Measurements from ENCODE around the gene CYS1. TPM values are rescaled to one million over a fixed set of nuclear protein-coding genes. Genes with fewer than 3 reads are reported as not detected.
"Not testable (repeated sequence)": the region's sequence is repeated elsewhere in the genome, so short reads cannot be mapped to it uniquely, and the experiment has no call there.

Gene CYS1
- total and polyA plus RNA-seq, 9 donors, result 6.5 to 16.8 (median 11.5) TPM

DNA sequence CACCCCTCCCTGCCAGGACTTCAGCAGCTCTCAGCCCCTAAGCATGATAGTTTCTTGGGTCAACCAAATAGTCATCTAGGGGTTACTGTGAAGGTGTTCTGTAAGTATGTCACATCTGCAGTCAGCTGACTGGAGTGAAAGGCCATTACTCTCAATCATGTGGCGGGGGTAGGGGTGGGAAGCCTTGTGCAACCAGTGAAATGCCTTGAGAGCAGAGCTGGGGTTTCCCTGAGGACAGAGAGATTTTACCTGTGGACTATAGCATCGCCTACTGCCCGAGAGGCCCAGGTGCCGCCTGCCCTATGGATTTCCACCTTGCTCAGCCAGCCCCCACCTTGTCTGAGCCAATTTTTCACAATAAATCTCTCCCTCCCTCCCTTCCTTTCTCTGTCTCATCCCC is 57.8 kb downstream of the CYS1 start:
- no peak for DNase-seq
- Histone ChIP-seq H3K27me3 (ENCODE audit: control insufficient read depth, insufficient read depth, low read length) (peaks cover under 1% of the 10 kb centered on the region), H3K9me3 (replicated peaks; ENCODE audit: control insufficient read depth, low read depth, low read length) (peaks cover 2% of the 10 kb centered on the region), H3K4me1 (ENCODE audit: control insufficient read depth, insufficient read depth, low read length) (no peaks in the 10 kb centered on the region), H3K4me3 (ENCODE audit: low read length) (no peak overlapping the region), H3K36me3 (ENCODE audit: control insufficient read depth, insufficient read depth, low read length) (no peaks in the 10 kb centered on the region), H3K27ac (ENCODE audit: low read length) (no peak overlapping the region)
- WGBS (ENCODE audit: insufficient coverage), result 80% methylated on average over 2 of the region's 4 CpGs

DNA sequence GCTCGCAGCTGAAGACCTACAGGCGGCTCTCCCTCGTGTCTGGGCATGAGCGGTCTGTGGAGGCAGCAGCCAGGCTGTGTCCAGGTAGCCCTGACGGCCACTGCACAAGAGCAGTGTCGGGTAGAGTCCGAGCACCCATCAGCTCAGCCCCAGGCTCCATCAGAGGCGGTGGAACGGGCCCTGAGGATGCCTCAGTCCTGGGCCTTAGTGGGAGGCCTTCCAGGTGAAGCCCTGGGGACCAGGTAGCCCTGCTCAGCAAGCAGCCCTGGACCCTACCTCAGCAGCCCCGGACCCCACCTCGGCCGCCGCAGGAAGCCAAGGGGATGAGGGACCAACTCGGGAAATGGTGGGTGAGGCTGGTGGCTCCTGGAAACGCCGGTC is 58.2 kb downstream of the CYS1 start:
- Histone ChIP-seq H3K27ac (ENCODE audit: low read length) (no peak overlapping the region), H3K36me3 (ENCODE audit: control insufficient read depth, insufficient read depth, low read length) (no peaks in the 10 kb centered on the region), H3K4me3 (ENCODE audit: low read length) (no peak overlapping the region), H3K4me1 (ENCODE audit: control insufficient read depth, insufficient read depth, low read length) (no peaks in the 10 kb centered on the region), H3K27me3 (ENCODE audit: control insufficient read depth, insufficient read depth, low read length) (peaks cover 2% of the 10 kb centered on the region), H3K9me3 (replicated peaks; ENCODE audit: control insufficient read depth, low read depth, low read length) (peaks cover 2% of the 10 kb centered on the region)
- no peak for DNase-seq
- 79% methylated on average over 7 of the region's 16 CpGs for WGBS (ENCODE audit: insufficient coverage)

DNA sequence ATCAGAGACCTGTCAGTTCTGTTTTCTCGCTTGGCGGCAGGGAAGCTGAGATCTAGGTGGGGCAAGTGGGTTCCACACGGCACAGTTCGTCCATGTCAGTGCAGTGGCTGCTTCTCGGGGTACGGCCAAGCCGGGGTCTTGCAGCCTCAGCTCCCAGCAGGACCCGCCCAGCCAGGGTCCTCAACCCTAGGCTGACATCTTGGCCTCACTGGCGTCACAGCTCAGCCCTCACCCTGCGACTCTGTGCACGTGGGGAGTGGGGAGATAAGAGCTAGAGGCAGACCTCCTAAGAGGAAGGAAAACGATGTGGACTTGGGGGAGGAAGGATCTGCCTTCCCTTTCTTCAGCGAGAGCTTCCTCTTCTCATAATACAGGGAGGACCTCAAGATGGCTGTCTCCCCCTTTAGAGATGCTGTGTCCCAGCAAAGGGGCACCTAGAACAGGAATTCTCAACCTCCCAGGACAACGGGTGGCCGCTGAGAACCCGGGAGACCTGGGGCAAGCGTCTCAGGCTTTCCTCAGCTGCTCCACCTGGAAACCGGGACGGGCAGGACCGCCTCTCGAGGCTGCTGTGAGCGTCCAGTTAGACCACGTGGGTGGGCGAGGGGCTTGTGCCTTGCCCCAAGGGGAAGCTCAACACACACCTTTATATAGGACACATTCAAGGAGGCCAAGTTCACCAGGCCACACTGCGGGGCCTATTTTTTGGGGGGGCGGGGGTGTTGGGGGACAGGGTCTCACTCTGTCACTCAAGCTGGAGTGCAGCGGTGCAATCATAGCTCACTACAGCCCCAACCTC is 60.4 kb downstream of the CYS1 start:
- Histone ChIP-seq H3K9me3 (replicated peaks; ENCODE audit: control insufficient read depth, low read depth, low read length) (no peaks in the 10 kb centered on the region), H3K4me3 (ENCODE audit: low read length) (no peak overlapping the region), H3K27me3 (ENCODE audit: control insufficient read depth, insufficient read depth, low read length) (peaks cover 9% of the 10 kb centered on the region), H3K36me3 (ENCODE audit: control insufficient read depth, insufficient read depth, low read length) (no peaks in the 10 kb centered on the region), H3K4me1 (ENCODE audit: control insufficient read depth, insufficient read depth, low read length) (no peaks in the 10 kb centered on the region), H3K27ac (ENCODE audit: low read length) (no peak overlapping the region)
- no peak for DNase-seq
- 86% methylated on average over 12 of the region's 27 CpGs for WGBS (ENCODE audit: insufficient coverage)

DNA sequence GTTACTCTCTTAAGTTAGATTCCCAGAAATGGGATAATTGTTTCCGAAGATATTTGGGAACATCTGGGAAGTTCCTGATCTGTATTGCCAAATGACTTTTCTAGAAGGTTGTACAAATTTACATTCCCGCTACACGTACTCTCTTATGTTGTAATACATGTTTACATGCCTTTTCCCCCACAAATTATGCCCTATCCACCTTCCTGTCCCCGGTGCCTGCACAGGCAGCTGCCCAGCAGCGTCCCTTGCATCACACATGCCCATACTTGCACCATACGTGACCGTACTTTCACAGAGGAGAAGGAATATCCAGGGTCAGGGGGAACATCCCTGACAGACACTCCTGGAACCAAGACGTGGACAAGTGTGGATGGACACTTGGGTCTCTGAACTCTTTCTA is 61.0 kb downstream of the CYS1 start:
- H3K4me3 ChIP-seq (ENCODE audit: low read length), result no peak overlapping the region
- no peak for DNase-seq
- H3K4me1 ChIP-seq (ENCODE audit: control insufficient read depth, insufficient read depth, low read length), result no peaks in the 10 kb centered on the region

DNA sequence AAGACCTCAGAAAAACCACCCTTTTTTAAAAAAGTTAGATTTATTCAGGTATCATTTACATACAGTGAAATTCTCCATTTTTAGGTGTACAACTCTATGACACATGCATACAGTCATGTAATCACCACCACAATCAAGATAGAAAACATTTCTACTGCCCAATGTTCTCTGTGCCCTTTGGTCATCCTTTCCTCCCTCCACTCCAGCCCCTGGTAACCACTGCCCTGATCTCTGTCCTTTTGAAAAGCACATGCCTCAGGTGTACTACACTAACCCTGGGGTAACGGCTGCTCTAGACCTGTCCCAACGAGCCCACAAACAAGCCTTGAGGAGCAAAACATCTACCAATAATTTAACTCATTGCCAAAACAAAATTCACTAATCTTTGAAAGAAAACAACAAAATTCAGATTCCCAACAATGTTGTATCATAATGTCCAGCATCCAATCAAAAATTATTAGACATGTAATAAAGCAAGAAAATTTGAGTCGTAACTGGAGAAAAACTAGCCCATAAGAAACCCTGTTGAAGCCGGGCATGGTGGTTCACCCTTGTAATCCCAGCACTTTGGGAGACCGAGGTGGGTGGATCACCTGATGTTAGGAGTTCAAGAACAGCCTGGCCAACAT is 62.8 kb downstream of the CYS1 start:
- 80% methylated on average over 2 of the region's 5 CpGs for WGBS (ENCODE audit: insufficient coverage)

More for the DNA sequence above, 61.0 kb downstream of the CYS1 start:
- Histone ChIP-seq H3K27me3 (ENCODE audit: control insufficient read depth, insufficient read depth, low read length) (peaks cover 9% of the 10 kb centered on the region), H3K27ac (ENCODE audit: low read length) (no peak overlapping the region), H3K36me3 (ENCODE audit: control insufficient read depth, insufficient read depth, low read length) (no peaks in the 10 kb centered on the region), H3K9me3 (replicated peaks; ENCODE audit: control insufficient read depth, low read depth, low read length) (no peaks in the 10 kb centered on the region)
- WGBS (ENCODE audit: insufficient coverage), result 87% methylated on average over 2 of the region's 8 CpGs

DNA sequence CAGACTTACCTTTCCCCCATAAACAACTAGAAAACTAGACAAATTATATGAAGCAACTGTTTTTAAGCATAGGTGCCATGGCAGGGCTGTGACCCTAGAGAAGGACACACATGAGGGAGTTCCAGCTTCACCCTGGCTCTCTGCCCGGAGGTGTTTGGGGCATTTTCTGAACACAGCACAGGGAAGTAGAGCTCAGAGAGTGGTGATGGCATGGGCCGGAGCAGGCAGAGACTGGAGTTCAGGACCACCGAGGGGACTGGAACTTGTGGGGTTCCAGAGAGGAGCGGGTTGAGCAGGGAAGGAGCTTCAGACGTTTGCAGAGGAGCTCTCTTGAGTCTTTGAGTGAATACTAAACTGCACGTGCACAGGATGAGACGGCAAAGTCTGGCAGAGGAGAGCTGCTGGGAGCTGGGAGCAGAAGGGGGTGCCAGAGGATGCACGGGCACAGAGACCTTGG is 63.4 kb downstream of the CYS1 start:
- no peak for DNase-seq
- Histone ChIP-seq H3K27ac (ENCODE audit: low read length) (no peak overlapping the region), H3K4me3 (ENCODE audit: low read length) (no peak overlapping the region), H3K27me3 (ENCODE audit: control insufficient read depth, insufficient read depth, low read length) (peaks cover 9% of the 10 kb centered on the region), H3K36me3 (ENCODE audit: control insufficient read depth, insufficient read depth, low read length) (no peaks in the 10 kb centered on the region), H3K9me3 (replicated peaks; ENCODE audit: control insufficient read depth, low read depth, low read length) (no peaks in the 10 kb centered on the region), H3K4me1 (ENCODE audit: control insufficient read depth, insufficient read depth, low read length) (no peaks in the 10 kb centered on the region)
- 82% methylated on average over 7 of the region's 8 CpGs for WGBS (ENCODE audit: insufficient coverage)

More for the DNA sequence above, 62.8 kb downstream of the CYS1 start:
- Histone ChIP-seq H3K27ac (ENCODE audit: low read length) (no peak overlapping the region), H3K27me3 (ENCODE audit: control insufficient read depth, insufficient read depth, low read length) (peaks cover 9% of the 10 kb centered on the region), H3K4me3 (ENCODE audit: low read length) (no peak overlapping the region), H3K9me3 (replicated peaks; ENCODE audit: control insufficient read depth, low read depth, low read length) (no peaks in the 10 kb centered on the region), H3K4me1 (ENCODE audit: control insufficient read depth, insufficient read depth, low read length) (no peaks in the 10 kb centered on the region), H3K36me3 (ENCODE audit: control insufficient read depth, insufficient read depth, low read length) (no peaks in the 10 kb centered on the region)
- DNase-seq, result no peak

DNA sequence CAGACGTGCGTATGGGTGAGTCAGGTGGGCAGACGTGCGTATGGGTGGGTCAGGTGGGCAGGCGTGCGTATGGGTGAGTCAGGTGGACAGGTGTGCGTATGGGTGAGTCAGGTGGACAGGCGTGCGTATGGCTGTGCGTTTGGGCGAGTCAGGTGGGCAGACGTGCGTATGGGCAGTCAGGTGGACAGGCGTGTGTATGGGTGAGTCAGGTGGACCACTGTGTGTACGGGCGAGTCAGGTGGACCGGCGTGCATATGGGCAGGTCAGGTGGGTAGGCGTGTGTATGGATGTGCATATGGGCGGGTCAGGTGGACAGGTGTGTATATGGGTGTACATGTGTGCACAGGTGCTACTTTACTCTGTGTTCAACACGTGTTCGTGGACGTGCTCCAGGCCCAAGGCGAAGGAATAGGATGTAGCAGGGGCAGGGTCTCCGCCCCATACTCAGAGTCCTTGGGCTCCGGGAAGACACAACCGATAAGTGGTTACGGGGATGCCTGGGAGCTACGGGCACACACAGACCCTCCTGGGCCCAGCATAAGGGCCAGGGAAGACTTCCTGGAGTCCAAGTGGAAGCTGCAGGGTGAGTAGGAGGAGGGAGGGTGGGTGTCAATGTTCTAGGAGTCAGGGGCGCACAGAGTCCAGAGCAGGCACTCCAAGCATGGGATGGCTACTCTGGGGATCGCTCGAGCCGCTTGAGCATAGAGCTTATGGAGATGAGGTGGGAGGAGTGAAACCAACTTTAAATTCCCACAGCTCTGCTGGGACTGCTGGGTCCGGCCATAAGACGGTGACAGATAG is 64.0 kb downstream of the CYS1 start:
- Histone ChIP-seq H3K27ac (ENCODE audit: low read length) (no peak overlapping the region), H3K4me1 (ENCODE audit: control insufficient read depth, insufficient read depth, low read length) (no peaks in the 10 kb centered on the region), H3K9me3 (replicated peaks; ENCODE audit: control insufficient read depth, low read depth, low read length) (no peaks in the 10 kb centered on the region), H3K27me3 (ENCODE audit: control insufficient read depth, insufficient read depth, low read length) (peaks cover 9% of the 10 kb centered on the region), H3K4me3 (ENCODE audit: low read length) (no peak overlapping the region), H3K36me3 (ENCODE audit: control insufficient read depth, insufficient read depth, low read length) (no peaks in the 10 kb centered on the region)
- WGBS (ENCODE audit: insufficient coverage), result 93% methylated on average over 29 of the region's 35 CpGs
- DNase-seq, result no peak

DNA sequence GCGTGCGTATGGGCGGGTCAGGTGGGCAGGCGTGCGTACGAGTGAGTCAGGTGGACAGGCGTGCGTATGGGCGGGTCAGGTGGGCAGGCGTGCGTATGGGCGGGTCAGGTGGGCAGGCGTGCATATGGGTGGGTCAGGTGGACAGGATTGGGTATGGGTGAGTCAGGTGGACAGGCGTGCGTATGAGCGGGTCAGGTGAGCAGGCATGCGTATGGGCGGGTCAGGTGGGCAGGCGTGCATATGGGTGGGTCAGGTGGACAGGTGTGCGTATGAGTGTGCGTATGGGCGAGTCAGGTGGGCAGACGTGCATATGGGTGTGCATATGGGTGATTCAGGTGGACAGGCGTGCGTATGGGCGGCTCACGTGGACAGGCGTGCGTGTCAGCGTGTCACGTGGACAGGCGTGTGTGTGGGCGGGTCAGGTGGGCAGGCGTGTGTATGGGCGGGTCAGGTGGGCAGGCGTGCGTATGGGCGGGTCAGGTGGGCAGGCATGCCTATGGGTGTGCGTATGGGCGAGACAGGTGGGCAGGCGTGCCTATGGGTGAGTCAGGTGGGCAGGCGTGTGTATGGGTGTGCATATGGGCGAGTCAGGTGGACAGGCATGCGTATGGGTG is 64.7 kb downstream of the CYS1 start:
- not testable (repeated sequence) for H3K36me3 ChIP-seq (ENCODE audit: control insufficient read depth, insufficient read depth, low read length); H3K27ac ChIP-seq (ENCODE audit: low read length)
- whole genome bisulfite sequencing (ENCODE audit: insufficient coverage), result 98% methylated on average over 41 of the region's 44 CpGs

DNA sequence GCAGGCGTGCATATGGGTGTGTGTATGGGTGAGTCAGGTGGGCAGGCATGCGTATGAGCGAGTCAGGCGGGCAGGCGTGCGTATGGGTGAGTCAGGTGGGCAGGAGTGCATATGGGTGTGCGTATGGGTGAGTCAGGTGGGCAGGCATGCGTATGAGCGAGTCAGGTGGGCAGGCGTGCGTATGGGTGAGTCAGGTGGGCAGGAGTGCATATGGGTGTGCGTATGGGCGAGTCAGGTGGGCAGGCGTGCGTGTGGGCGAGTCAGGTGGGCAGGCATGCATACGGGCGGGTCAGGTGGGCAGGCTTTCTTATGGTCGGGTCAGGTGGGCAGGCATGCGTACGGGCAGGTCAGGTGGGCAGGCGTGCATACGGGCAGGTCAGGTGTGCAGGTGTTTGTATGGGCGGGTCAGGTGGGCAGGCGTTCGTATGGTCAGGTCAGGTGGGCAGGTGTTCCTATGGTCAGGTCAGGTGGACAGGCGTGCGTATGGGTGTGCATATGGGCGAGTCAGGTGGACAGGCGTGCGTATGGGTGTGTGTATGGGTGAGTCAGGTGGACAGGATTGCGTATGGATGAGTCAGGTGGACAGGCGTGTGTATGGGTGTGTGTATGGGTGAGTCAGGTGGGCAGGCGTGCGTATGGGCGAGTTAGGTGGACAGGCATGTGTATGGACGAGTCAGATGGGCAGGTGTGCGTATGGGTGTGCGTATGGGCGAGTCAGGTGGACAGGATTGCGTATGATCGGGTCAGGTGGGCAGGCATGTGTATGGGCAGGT is 65.6 kb downstream of the CYS1 start:
- 96% methylated on average over 42 of the region's 42 CpGs for WGBS (ENCODE audit: insufficient coverage)
- no peak overlapping the region for H3K27ac ChIP-seq (ENCODE audit: low read length)

More for the DNA sequence above, 64.7 kb downstream of the CYS1 start:
- not testable (repeated sequence) for H3K9me3 ChIP-seq (replicated peaks; ENCODE audit: control insufficient read depth, low read depth, low read length); H3K4me3 ChIP-seq (ENCODE audit: low read length); H3K4me1 ChIP-seq (ENCODE audit: control insufficient read depth, insufficient read depth, low read length); DNase-seq; H3K27me3 ChIP-seq (ENCODE audit: control insufficient read depth, insufficient read depth, low read length)

More for the DNA sequence above, 65.6 kb downstream of the CYS1 start:
- Histone ChIP-seq H3K4me1 (ENCODE audit: control insufficient read depth, insufficient read depth, low read length) (peaks cover 10% of the 10 kb centered on the region), H3K9me3 (replicated peaks; ENCODE audit: control insufficient read depth, low read depth, low read length) (no peaks in the 10 kb centered on the region), H3K36me3 (ENCODE audit: control insufficient read depth, insufficient read depth, low read length) (no peaks in the 10 kb centered on the region), H3K4me3 (ENCODE audit: low read length) (no peak overlapping the region), H3K27me3 (ENCODE audit: control insufficient read depth, insufficient read depth, low read length) (peaks cover 9% of the 10 kb centered on the region)
- DNase-seq, result no peak
